ENCODE data around the gene ME3. TPM values are rescaled to one million over a fixed set of nuclear protein-coding genes. Genes with fewer than 3 reads are reported as not detected.

The ME3 gene
- total and polyA plus RNA-seq, 4 donors, result 7.4 to 38.7 (median 21.2) TPM

DNA sequence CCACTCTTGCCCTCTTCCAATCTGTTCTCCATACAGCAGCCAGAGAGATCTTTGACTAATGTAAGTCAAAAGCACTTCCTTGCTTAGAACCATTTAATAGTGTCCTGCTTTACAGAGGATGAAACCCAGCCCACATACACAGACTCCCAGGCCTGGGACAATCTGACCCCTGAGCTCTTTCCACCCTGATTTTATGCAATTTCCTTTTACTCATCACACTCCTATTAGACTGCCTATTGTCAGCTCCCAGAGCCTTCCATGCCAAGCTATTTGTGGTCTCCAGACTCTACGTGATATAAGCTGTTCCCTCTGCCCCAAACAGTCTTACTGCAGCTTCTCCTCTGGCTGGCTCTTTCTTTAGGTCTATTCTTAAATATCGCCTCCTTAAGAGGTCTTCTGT is 28.1 kb downstream of the ME3 start:
- H3K4me3 ChIP-seq, result no peak overlapping the region
- no peak overlapping the region for H3K27ac ChIP-seq (ENCODE audit: low read depth in 1 of 2, low read length in 1 of 2)
- TF ChIP-seq, protein P1, sequence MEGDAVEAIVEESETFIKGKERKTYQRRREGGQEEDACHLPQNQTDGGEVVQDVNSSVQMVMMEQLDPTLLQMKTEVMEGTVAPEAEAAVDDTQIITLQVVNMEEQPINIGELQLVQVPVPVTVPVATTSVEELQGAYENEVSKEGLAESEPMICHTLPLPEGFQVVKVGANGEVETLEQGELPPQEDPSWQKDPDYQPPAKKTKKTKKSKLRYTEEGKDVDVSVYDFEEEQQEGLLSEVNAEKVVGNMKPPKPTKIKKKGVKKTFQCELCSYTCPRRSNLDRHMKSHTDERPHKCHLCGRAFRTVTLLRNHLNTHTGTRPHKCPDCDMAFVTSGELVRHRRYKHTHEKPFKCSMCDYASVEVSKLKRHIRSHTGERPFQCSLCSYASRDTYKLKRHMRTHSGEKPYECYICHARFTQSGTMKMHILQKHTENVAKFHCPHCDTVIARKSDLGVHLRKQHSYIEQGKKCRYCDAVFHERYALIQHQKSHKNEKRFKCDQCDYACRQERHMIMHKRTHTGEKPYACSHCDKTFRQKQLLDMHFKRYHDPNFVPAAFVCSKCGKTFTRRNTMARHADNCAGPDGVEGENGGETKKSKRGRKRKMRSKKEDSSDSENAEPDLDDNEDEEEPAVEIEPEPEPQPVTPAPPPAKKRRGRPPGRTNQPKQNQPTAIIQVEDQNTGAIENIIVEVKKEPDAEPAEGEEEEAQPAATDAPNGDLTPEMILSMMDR (IDR thresholded peaks at IDR 0.05; ENCODE audit: control extremely low read depth, extremely low read depth), result no peak
- peaks cover 0 to 2% (median 0%) of the 10 kb centered on the region in 5 donors for H3K4me1 ChIP-seq (ENCODE audit: control insufficient read depth in 5 of 5, insufficient read depth in 5 of 5, low read length in 5 of 5)
- H3K36me3 ChIP-seq (ENCODE audit: control insufficient read depth in 4 of 4, insufficient read depth in 4 of 4, low read length in 4 of 4), result no peaks in the 10 kb centered on the region
- no peak for DNase-seq
- WGBS, 2 donors, result 74 to 84% methylated on average over 2 of the region's 2 CpGs
- no peaks in the 10 kb centered on the region for H3K9me3 ChIP-seq (ENCODE audit: control insufficient read depth in 4 of 4, insufficient read depth in 3 of 4, low read length in 3 of 4)
- no peaks in the 10 kb centered on the region for H3K27me3 ChIP-seq (ENCODE audit: control insufficient read depth in 3 of 3, insufficient read depth in 3 of 3, low read length in 2 of 3)
- H3K9ac ChIP-seq (ENCODE audit: insufficient read depth in 1 of 2, low read length in 2 of 2), result no peak overlapping the region
- ATAC-seq (ENCODE audit: insufficient read depth, low FRiP score), result no peak

- Histone ChIP-seq H3K36me3 (ENCODE audit: control insufficient read depth in 4 of 4, insufficient read depth in 4 of 4, low read length in 4 of 4) (no peaks in the 10 kb centered on the region), H3K27ac (ENCODE audit: low read depth in 1 of 2, low read length in 1 of 2) (no peak overlapping the region), H3K4me1 (ENCODE audit: control insufficient read depth in 5 of 5, insufficient read depth in 5 of 5, low read length in 5 of 5) (peaks cover 0 to 3% (median 0%) of the 10 kb centered on the region in 5 donors), H3K9me3 (ENCODE audit: control insufficient read depth in 4 of 4, insufficient read depth in 3 of 4, low read length in 3 of 4) (no peaks in the 10 kb centered on the region), H3K4me3 (no peak overlapping the region), H3K9ac (ENCODE audit: insufficient read depth in 1 of 2, low read length in 2 of 2) (no peak overlapping the region), H3K27me3 (ENCODE audit: control insufficient read depth in 3 of 3, insufficient read depth in 3 of 3, low read length in 2 of 3) (no peaks in the 10 kb centered on the region)
- DNase-seq (no peak), ATAC-seq (ENCODE audit: insufficient read depth, low FRiP score) (no peak)
- TF ChIP-seq, protein P1 (IDR thresholded peaks at IDR 0.05; ENCODE audit: control extremely low read depth, extremely low read depth), result no peak
- 91 to 92% methylated on average over 1 of the region's 1 CpG for WGBS, 2 donors
Measured at GRCh38 chr11:86641537-86642261, 30.7 kb downstream of the ME3 start.

DNA sequence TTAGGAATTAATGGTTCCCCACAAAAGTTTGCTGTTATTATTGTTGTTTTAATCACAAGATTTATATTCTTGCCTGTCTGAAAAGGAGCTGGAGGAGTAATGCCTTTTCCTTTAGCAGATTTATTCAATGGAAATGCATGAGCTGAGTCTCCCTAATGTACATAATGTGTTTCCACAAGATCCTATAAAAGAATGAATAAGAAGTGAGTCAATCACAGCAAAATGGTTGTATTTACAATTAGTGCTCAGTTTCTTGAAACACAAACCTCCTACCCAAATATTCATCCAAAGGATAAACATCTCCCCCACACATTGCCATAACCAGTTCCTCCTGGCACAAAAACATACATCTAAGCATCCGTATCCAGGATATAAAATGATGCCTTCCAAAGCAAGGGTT is 33.3 kb downstream of the ME3 start:
- ATAC-seq (ENCODE audit: insufficient read depth, low FRiP score), result no peak

More for the DNA sequence above, 33.3 kb downstream of the ME3 start:
- no peak for DNase-seq
- Histone ChIP-seq H3K9ac (ENCODE audit: insufficient read depth in 1 of 2, low read length in 2 of 2) (no peak overlapping the region), H3K4me3 (no peak overlapping the region), H3K27me3 (ENCODE audit: control insufficient read depth in 3 of 3, insufficient read depth in 3 of 3, low read length in 2 of 3) (no peaks in the 10 kb centered on the region), H3K36me3 (ENCODE audit: control insufficient read depth in 4 of 4, insufficient read depth in 4 of 4, low read length in 4 of 4) (no peaks in the 10 kb centered on the region), H3K4me1 (ENCODE audit: control insufficient read depth in 5 of 5, insufficient read depth in 5 of 5, low read length in 5 of 5) (peaks cover 0 to 3% (median 0%) of the 10 kb centered on the region in 5 donors), H3K9me3 (ENCODE audit: control insufficient read depth in 4 of 4, insufficient read depth in 3 of 4, low read length in 3 of 4) (peaks cover 0 to 4% (median 0%) of the 10 kb centered on the region in 4 donors), H3K27ac (ENCODE audit: low read depth in 1 of 2, low read length in 1 of 2) (no peak overlapping the region)
- TF ChIP-seq, protein P1 (IDR thresholded peaks at IDR 0.05; ENCODE audit: control extremely low read depth, extremely low read depth), result no peak
- WGBS, 2 donors, result 91 to 97% methylated on average over 1 of the region's 1 CpG
